ENCODE measurements around the gene SMYD5.
"Not testable (repeated sequence)": the region's sequence is repeated elsewhere in the genome, so short reads cannot be mapped to it uniquely, and the experiment has no call there.

The SMYD5 gene

GRCh38 chr2:73214120-73215035 is at the start of gene SMYD5:
Gene SMYD5 (plus strand): TSS chr2:73214245. CDS start chr2:73214267, 22 bp downstream.
- DNase-seq = peak; percentile 96
- no peaks in the 10 kb centered on the region for H3K9me3 Mint-ChIP-seq
- no peaks in the 10 kb centered on the region for H3K27me3 Mint-ChIP-seq
- peaks cover 38% of the 10 kb centered on the region for H3K4me1 Mint-ChIP-seq (ENCODE audit: low read depth)
- H3K4me3 Mint-ChIP-seq = peak within 1 kb of the TSS; percentile 95
- H3K36me3 Mint-ChIP-seq (ENCODE audit: low read depth) = peaks cover 21% of the 10 kb centered on the region
- H3K27ac Mint-ChIP-seq = peak within 1 kb of the TSS; percentile 97

- DNase-seq; H3K27me3 Mint-ChIP-seq; H3K9me3 Mint-ChIP-seq; H3K27ac Mint-ChIP-seq; H3K4me3 Mint-ChIP-seq; H3K4me1 Mint-ChIP-seq (ENCODE audit: low read depth); H3K36me3 Mint-ChIP-seq (ENCODE audit: low read depth): not testable (repeated sequence)
Observed at GRCh38 chr2:73165978-73166377, 48.1 kb upstream of the SMYD5 start.

- not testable (repeated sequence) for H3K4me1 Mint-ChIP-seq (ENCODE audit: low read depth); H3K27ac Mint-ChIP-seq; H3K27me3 Mint-ChIP-seq; DNase-seq; H3K4me3 Mint-ChIP-seq; H3K36me3 Mint-ChIP-seq (ENCODE audit: low read depth); H3K9me3 Mint-ChIP-seq
Observed at GRCh38 chr2:73166813-73167212, 47.2 kb upstream of the SMYD5 start.

GRCh38 chr2:73168348-73168747 is 45.7 kb upstream of the SMYD5 start:
- not testable (repeated sequence) for H3K36me3 Mint-ChIP-seq (ENCODE audit: low read depth); H3K4me1 Mint-ChIP-seq (ENCODE audit: low read depth); H3K9me3 Mint-ChIP-seq; H3K27me3 Mint-ChIP-seq; H3K4me3 Mint-ChIP-seq; DNase-seq; H3K27ac Mint-ChIP-seq

GRCh38 chr2:73170341-73170740 is 43.7 kb upstream of the SMYD5 start:
- not testable (repeated sequence) for H3K36me3 Mint-ChIP-seq (ENCODE audit: low read depth); H3K9me3 Mint-ChIP-seq; DNase-seq; H3K4me3 Mint-ChIP-seq; H3K27ac Mint-ChIP-seq
- Mint-ChIP-seq H3K4me1 (ENCODE audit: low read depth) (peaks cover 19% of the 10 kb centered on the region), H3K27me3 (peaks cover 21% of the 10 kb centered on the region)

GRCh38 chr2:73172963-73173362 is 41.1 kb upstream of the SMYD5 start:
- DNase-seq = peak; percentile 61
- H3K27ac Mint-ChIP-seq = no peak overlapping the region
- peaks cover 36% of the 10 kb centered on the region for H3K4me1 Mint-ChIP-seq (ENCODE audit: low read depth)
- H3K27me3 Mint-ChIP-seq = peaks cover 38% of the 10 kb centered on the region
- H3K9me3 Mint-ChIP-seq = no peaks in the 10 kb centered on the region
- no peak overlapping the region for H3K4me3 Mint-ChIP-seq
- no peaks in the 10 kb centered on the region for H3K36me3 Mint-ChIP-seq (ENCODE audit: low read depth)

- Mint-ChIP-seq H3K36me3 (ENCODE audit: low read depth) (no peaks in the 10 kb centered on the region), H3K4me3 (no peak overlapping the region), H3K27ac (no peak overlapping the region), H3K9me3 (no peaks in the 10 kb centered on the region), H3K4me1 (ENCODE audit: low read depth) (peaks cover 36% of the 10 kb centered on the region), H3K27me3 (peaks cover 44% of the 10 kb centered on the region)
- DNase-seq = no peak
Observed at GRCh38 chr2:73173781-73174180, 40.3 kb upstream of the SMYD5 start.

GRCh38 chr2:73174244-73174643 is 39.8 kb upstream of the SMYD5 start:
- Mint-ChIP-seq H3K4me1 (ENCODE audit: low read depth) (peaks cover 36% of the 10 kb centered on the region), H3K36me3 (ENCODE audit: low read depth) (no peaks in the 10 kb centered on the region), H3K27me3 (peaks cover 44% of the 10 kb centered on the region), H3K4me3 (no peak overlapping the region), H3K9me3 (no peaks in the 10 kb centered on the region), H3K27ac (no peak overlapping the region)
- DNase-seq = no peak

GRCh38 chr2:73174941-73175662 is 38.9 kb upstream of the SMYD5 start:
- Mint-ChIP-seq H3K27me3 (peaks cover 52% of the 10 kb centered on the region), H3K27ac (no peak overlapping the region), H3K4me1 (ENCODE audit: low read depth) (peaks cover 36% of the 10 kb centered on the region), H3K36me3 (ENCODE audit: low read depth) (no peaks in the 10 kb centered on the region), H3K9me3 (no peaks in the 10 kb centered on the region), H3K4me3 (peak overlapping the region; percentile 12)
- no peak for DNase-seq

GRCh38 chr2:73175663-73176204 is 38.3 kb upstream of the SMYD5 start:
- Mint-ChIP-seq H3K36me3 (ENCODE audit: low read depth) (no peaks in the 10 kb centered on the region), H3K27me3 (peaks cover 52% of the 10 kb centered on the region), H3K4me3 (peak overlapping the region; percentile 81), H3K27ac (no peak overlapping the region), H3K4me1 (ENCODE audit: low read depth) (peaks cover 36% of the 10 kb centered on the region), H3K9me3 (no peaks in the 10 kb centered on the region)
- peak; percentile 83 for DNase-seq

- Mint-ChIP-seq H3K27ac (peak overlapping the region; percentile 53), H3K27me3 (peaks cover 56% of the 10 kb centered on the region), H3K9me3 (no peaks in the 10 kb centered on the region), H3K36me3 (ENCODE audit: low read depth) (no peaks in the 10 kb centered on the region), H3K4me1 (ENCODE audit: low read depth) (peaks cover 36% of the 10 kb centered on the region), H3K4me3 (peak overlapping the region; percentile 81)
- no peak for DNase-seq
Observed at GRCh38 chr2:73176205-73176880, 37.7 kb upstream of the SMYD5 start.

- Mint-ChIP-seq H3K27me3 (peaks cover 62% of the 10 kb centered on the region), H3K36me3 (ENCODE audit: low read depth) (no peaks in the 10 kb centered on the region), H3K4me1 (ENCODE audit: low read depth) (peaks cover 36% of the 10 kb centered on the region), H3K9me3 (no peaks in the 10 kb centered on the region), H3K27ac (peak overlapping the region; percentile 80), H3K4me3 (peak overlapping the region; percentile 81)
- DNase-seq = peak; percentile 93
Observed at GRCh38 chr2:73176881-73177644, 37.0 kb upstream of the SMYD5 start.

GRCh38 chr2:73177645-73178255 is 36.3 kb upstream of the SMYD5 start:
- Mint-ChIP-seq H3K4me3 (peak overlapping the region; percentile 81), H3K4me1 (ENCODE audit: low read depth) (peaks cover 34% of the 10 kb centered on the region), H3K9me3 (no peaks in the 10 kb centered on the region), H3K27ac (no peak overlapping the region), H3K27me3 (peaks cover 62% of the 10 kb centered on the region), H3K36me3 (ENCODE audit: low read depth) (no peaks in the 10 kb centered on the region)
- DNase-seq = no peak
